Stimulated activated naive CD4-positive, alpha-beta T cell treated with Interleukin-2 at 50 U/mL for 16 hours (primary cell): Measurements from ENCODE around the gene LRSAM1.

Experiments used
- DNase-seq: peaks from one replicate; lab custom pipeline; 2025; lab: John Stamatoyannopoulos, UW

The LRSAM1 gene

GRCh38 chr9:127517620-127518019 lies 66.3 kb downstream of the LRSAM1 start:
- DNase-seq, result no peak

DNA sequence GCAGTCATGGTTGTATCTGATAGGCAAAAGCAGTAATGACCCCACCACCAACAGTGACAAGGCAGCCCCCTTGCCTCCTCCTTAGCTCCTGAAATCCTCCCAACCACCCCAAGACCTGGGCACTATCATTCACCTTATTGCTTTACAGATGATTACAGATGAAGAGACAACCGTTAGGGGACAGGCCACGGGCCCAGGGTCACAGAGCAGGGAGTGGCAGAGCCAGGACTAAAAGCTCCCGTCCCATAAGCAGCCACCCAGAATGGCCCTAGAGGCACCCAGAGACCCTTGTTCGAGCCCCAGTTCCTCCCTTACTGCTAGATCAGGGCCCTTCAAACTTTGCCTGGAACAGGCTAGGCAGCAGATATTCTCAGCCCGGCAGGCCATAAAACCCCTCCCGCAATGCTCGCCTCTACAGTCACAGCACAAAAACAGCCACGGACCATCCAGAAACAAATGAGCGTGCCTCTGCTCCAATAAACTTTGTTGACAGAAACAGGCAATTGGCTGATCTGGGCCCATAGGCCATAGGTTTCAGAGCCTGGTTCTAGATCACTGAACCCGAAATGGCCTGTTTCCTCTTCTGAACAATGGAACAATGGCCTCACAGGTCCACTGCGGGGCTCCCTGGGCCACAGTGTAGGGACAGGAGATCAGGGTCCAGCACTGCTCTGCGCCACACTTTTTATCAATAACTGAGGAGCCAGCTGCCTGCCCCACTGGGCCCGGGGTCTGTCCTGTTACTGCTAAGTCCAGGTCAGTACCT lies 67.0 kb downstream of the LRSAM1 start:
- DNase-seq, result no peak

- peak; percentile 28 for DNase-seq
These were observed 68.2 kb downstream of the LRSAM1 start for GRCh38 chr9:127519301-127520166.

DNA sequence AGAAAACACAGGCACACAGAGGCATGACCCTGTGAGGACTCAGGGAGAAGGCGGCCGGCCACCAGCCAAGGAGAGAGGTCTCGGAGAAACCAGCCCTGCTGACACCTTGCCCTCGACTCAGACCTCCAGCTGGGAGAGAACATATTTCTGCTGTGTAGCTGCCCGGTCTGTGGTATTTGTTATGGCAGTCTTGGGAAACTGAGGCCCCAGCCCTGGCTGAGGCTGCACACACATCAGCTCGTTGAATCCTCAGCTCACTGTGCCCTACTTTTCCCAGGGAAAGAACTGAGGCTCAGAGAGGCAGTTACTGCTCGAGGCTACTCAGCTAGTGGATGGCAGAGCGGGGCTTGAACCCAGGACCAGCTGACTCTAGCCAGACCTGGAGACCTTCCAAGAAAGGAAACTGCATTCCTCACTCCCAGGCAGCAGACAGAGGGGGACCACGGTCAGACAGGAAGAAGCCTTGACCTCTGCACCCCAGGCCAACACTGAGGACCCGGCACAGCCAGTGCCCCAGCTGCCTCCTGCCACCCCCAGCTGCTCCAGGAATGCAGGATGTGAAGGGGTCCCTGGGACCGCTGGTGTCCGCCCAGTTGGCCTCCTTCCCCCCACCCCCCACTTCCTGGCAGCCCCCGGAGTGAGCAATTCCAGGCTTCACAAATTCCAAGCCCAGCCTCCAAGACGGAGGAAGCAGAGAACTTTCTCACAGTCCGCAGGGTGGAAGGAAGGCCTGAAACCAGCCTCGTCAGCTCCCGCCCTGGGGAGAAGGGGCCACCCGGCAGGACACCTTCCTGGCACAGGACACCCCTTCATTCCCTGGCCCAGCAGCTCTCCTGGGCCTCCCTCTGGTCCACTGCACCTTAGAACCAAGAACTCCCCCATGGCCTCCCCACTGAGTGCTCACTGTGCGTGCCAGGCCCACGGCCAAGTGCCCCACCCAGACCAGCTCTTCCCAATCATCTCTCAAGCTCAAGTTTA lies 69.9 kb downstream of the LRSAM1 start:
- DNase-seq, result no peak

- DNase-seq, result no peak
These were observed 70.6 kb downstream of the LRSAM1 start for GRCh38 chr9:127521919-127522304.

DNA sequence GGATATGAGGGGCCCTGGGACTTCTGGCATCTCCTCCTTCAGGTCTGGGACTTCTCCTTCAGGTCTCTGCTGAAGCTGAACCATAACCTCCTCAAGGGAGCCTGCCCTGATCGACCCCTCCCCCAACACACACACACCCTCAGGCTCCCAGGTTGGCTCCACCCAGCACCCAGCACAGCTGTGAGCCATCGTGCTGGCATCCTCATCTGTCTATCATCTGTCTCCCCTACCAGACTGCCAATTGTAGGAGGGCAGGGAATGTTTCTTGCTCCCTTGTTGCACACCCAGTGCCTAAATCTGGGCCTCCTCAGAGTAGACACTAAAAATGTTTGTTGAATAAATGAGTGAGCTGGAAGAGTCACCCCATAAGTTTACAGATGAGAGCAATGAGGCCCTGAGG lies 71.4 kb downstream of the LRSAM1 start:
- no peak for DNase-seq

- no peak for DNase-seq
These were observed 72.1 kb downstream of the LRSAM1 start for GRCh38 chr9:127523312-127523851.

- no peak for DNase-seq
These were observed 73.1 kb downstream of the LRSAM1 start for GRCh38 chr9:127524373-127524772.

DNA sequence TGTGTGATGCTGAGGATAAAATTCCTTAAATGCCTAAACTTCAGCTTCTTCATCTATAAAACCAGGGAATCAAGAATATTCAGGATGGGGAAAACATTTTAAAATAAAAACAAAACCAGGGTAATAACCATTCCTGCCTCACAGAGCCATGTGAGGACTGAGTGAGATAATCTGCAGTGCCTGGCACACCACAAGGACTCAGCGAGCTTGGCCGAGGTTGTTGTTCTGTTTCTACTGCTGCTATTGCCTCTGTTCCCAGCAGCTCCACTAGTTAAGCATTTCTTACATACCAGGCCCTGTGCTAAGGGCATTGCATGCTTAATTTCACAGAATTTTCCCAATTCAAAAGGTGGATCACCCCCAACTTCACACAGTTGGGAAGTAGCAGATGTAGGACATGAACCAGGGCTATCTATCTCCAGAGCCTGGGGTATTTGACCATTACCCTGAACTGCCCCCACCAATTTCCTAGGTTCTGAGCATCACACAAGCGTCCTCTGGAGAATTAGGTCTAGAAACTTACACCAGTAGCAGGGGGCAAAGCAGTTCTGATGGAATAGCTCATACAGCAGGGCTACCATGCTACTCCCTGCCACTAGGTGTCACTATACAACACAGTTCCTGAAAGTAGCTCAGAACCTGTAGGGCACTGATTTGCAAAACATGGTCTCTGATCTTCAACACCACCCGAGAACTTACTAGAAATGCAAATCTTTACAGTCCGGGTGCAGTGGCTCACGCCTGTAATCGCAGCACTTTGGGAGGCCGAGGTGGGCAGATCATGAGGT lies 74.3 kb downstream of the LRSAM1 start:
- no peak for DNase-seq

GRCh38 chr9:127526655-127527559 lies 75.6 kb downstream of the LRSAM1 start:
- no peak for DNase-seq

DNA sequence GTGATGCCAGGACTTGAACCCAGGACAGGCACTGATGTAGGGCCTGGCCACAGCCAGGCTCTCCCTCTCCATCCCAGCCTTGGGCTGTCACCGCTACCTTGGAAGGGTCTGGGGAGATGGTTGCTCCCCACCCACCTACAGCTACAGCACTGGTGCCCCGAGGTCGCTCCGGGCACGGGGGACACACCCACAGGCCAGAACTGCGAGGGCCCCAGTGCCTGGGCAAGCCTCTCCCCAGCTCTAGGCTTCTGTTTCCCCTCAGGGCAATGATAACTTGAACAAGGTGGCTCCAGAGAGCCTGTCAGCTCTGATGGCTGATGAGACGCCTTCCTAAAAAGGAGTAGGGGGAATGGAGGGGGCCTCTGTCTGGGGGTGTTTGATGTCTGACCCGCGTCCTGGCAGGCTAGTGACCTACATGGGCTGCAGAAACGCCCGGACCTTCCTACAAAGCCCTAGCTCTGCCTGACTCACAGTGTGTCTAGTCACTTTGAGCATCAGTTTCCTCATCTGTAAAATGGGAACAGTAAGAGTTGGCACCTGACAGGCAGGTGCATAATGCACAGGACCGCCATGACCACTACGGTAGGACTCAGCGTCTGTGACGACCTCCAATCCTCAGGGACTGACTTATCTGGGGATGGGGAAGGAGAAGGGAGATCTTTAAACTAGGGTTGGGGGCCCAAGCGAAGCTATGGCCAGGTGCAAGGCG lies 76.4 kb downstream of the LRSAM1 start:
- no peak for DNase-seq

DNA sequence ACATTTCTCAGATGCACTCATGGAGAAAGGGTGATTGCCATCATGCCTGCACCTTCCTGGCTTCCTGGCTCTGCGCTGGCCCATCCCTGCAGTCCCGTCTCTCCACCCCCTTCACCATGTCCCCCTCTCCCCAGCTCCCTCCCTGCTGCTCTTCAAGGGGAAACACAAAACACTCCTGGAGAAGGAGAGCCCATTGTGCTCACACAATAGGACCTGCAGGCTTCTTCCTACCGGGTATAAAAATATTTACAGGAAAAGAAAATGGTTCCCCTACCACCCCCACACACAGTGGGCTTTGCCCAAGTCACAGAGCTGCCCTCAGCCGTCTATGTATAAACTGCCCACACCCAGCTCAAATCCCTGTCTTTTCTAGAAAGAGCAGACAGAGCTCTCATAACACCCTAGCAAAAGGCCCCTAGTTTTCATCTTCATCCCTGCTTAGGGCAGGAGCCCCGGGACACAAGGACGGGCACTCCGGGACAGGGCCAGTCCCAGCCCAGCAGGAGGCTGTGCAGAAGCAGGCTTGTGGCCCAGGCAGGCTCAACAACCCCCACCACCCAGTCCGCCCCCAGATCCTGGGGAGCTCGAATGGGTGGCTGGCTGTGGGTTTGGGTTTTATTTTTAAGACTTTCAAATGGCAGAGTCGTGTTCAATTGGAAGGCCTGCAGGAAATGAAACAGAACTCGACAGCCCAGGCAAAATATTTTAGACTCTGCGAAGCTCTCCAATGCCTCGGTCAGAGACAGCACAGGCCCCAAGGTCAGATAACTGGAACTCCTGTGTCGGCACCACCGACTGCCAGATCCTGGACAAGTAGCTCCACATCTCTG lies 77.3 kb downstream of the LRSAM1 start:
- no peak for DNase-seq

DNA sequence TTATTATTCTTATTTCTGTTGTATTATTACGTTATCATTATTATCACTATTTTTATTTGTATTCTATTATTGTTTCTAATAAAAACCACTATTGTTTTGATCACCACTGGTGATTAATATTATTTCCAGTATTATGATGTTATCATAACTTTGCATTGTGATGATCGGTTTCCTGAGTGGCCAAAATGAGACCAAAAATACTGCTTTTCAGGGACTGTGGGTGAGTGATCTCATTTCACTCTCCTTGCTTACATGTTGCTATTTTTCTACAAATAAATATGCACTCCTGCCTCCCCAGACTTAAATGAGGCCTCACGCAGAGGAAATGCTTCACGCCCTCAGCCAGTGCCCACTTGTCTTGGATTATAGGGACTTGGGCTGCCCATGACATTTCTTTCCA lies 78.4 kb downstream of the LRSAM1 start:
- DNase-seq, result no peak

- DNase-seq, result no peak
These were observed 79.1 kb downstream of the LRSAM1 start for GRCh38 chr9:127530206-127530941.

DNA sequence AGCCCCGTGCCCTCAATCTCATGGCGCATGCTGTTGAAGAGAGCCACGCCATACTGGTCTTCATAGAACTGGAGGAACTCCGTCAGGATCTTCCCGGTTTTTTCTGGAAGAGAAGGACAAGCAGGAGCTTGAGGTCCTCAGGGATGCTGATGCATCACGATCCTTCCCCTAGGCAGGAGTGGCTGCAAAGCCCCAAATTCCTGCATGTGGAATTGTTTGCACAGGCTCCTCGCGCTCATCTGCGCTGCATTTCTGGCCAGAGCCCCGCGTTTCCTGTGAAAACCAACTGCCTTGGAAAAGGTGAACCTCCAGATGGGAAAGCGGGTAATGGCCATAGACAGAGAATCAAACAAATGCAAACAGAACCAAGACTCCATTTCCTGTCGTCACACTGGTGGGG lies 80.4 kb downstream of the LRSAM1 start:
- no peak for DNase-seq

DNA sequence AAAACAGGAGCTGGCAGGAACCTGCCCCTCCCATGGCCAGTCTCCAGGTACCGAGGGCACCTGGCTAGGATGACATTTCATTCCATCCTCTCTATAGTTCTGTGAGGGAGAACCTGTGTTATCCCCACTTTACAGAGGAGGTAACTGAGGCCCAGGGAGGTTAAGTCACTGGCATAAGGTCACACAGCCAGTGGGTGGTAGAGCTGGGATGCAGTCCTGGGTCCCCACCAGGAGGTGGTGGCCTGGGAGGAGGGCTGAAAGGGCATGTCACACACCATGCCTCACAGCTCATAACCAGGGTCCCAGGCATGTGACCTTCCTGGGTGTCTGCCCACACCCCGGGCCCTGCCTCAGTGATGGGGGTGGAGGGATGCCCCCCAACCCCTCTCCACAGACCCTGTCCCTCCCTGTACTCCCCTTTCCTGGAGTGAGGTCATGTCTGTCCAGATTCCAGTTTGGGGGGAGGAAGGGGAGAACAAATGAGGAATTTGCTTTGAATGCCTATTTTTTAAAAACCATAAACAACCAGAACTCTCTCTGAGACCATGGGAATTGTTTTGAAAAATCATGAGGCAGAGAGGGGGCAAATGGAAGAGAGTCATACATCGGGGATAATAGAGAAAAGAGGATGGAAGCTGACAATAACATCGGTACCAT lies 83.1 kb downstream of the LRSAM1 start:
- DNase-seq, result no peak

DNA sequence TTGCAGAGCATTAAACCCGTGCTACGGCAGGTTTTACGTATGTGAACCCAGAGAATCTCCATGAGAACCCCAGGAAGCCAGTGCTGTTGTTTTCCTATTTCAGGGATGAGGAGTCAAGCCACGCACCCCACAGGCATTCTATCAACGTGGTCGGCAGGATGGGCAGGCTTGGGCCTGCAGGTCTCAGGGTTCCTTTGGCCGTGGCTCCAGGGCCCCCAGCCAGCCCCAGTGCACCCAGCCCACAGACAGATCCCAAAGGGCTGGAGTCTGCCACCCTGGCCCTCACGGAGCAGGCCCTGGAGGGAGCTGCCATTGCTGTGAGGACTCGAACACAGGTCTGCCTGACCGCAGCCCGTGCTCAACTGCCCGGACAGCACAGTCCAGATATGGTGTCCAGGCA lies 83.6 kb downstream of the LRSAM1 start:
- DNase-seq, result no peak
